GM19395 (cell line): ENCODE measurements around the gene RET.

Experiments used
- ATAC-seq: cut with Tn5 transposase; IDR thresholded peaks from one replicate; pipeline ENCODE4 v1.9.1; 2021; ENCODE audit warnings: mild to moderate bottlenecking, moderate library complexity; ENCODE audit not compliant: unreplicated experiment

RET gene

DNA sequence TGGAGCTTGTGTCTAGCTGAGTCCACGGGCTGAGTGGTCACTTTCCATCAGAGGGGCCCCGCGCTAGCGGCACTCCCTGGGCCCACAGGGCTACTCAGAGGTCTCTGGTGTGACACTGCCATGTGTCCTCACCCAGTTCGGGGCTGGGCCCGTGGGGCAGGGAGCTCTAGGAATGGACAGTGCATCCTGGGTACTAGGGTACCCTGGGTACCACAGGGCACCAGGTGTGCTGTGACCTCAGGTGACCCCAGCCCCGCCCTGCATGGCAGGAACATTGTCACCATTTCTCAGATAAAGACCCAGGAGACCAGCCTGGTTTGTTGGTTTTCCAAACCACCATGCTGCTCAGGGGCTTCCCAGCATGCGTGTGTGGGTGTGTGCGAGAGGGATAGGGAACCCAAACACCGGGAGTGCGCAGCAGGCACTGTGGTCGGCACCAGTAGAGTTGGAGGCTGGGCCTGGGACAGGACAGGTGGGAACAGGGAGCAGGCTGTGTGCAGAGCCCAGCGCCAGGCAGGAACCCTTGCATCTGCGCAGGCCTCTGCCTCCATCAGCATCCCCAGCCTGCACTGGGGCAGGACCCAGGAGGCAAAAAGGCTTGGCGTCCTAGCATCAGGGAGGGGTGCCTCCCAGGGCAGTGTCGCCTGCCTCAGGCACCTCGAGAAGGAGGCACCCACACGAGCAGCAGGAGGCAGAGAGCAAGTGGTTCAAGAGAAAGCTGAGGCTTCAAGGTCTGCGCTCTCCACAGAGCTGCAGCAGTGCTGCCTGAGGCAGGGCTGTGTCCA lies 42.0 kb downstream of the RET start:
- no peak for ATAC-seq

DNA sequence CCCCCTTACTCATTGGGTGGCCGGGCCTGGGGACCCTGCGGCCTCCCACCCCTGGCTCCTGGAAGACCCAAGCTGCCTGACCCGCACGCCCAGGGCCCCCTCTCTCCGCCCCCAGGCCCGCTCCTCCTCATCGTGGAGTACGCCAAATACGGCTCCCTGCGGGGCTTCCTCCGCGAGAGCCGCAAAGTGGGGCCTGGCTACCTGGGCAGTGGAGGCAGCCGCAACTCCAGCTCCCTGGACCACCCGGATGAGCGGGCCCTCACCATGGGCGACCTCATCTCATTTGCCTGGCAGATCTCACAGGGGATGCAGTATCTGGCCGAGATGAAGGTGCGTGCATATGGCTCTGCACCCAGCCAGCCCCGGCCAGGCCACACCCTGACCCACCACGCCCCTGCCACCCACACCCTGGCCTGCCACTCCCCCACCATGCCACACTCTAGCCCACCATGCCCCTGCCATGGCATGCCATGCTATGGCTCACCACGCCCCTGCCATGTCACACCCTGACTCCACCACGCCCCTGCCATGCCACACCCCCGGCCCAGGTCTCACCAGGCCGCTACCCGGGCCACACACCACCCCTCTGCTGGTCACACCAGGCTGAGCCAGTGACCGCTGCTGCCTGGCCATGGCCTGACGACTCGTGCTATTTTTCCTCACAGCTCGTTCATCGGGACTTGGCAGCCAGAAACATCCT lies 42.7 kb downstream of the RET start:
- ATAC-seq = no peak

DNA sequence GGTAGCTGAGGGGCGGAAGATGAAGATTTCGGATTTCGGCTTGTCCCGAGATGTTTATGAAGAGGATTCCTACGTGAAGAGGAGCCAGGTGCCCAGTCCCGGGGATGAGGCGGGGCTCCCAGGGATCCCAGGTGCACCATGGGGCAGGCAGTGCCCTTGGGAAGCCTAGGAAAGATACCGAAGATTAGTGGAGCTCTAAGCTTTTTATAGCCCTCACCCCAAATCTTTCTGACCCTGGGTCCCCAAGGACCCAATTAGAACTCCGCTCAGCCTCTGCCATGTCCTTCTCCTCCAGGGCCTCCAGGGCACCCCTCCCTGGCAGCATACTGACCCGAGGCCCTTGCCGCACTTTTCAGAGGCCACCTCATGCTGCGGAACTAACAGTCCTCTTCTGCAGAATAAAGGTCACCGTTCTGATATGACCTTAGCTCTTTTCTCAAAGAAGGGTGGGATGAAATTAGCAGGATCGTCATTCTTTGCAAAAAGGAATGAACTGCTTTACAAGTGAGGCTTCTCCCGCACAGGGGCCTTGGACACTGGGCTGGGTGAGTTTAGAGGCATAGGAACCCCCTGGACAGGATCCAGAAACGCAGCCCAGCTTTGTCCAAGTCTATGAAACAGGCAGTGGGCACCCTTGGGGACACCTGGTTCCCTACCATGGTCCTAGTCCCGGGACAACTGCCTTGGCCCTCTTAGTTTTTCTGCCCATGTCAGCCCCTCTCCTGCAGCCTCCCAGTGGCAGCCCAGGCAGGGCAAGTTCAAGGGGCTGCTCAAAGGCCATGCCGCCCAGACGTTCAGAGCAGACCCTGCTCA lies 43.5 kb downstream of the RET start:
- ATAC-seq = no peak

DNA sequence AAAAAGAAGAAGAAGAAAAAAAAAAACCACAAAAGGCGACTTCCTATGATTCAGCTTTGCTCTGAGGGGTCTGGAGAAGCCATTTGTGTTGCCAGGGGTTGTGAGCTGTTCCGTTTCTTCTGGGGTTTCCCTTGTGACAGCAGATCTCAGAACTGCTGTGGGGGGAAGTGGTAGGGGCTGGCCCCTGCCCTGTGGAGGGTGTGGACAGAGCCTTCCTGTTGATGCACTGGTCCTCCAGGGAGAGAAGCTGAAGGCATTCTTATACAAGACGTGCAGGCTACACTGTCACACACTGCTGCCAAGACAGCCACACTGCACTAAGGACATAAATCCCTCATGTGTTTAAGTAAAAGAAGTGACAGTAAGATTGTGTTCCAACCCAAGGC lies 44.1 kb downstream of the RET start:
- ATAC-seq = peak; percentile 89

DNA sequence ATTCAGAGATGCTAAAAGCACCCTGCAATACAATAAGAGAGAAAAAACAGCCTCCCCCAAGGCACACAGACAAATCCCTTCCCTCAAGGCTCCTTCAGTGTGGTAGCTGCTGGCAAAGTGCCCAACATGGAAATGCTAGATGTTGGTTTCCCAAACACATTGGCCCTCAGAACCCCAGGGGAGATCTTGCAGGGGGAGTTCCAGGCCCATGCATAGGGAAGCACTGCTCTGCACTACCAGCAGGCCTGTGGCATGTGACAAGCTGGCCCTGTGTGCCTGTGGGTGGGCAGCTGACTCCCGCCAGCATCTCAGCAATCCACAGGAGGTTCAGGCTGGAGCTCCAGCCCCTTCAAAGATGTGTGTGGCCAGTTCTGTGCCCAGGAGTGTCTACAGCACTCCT lies 44.6 kb downstream of the RET start:
- peak; percentile 3 for ATAC-seq

DNA sequence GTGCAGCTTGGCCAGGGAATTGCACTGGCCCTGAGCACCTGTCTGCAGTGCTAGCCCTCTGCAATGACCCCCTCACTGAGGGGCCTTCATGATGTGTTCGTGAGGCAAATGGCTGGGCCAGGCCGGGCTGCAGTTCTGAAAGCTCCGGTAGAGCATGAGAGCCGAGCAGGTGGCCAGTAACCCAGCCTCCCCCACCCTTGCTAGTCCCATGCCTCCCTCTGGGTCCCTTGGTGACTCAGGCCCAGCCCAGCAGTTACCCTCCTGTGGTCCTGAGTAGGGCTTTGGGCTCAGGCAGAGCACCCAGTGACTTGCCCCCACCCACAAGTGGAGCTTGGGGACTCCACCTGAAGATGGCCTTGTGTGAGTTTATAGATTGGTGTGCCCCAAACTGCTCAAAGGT lies 45.2 kb downstream of the RET start:
- ATAC-seq = no peak

DNA sequence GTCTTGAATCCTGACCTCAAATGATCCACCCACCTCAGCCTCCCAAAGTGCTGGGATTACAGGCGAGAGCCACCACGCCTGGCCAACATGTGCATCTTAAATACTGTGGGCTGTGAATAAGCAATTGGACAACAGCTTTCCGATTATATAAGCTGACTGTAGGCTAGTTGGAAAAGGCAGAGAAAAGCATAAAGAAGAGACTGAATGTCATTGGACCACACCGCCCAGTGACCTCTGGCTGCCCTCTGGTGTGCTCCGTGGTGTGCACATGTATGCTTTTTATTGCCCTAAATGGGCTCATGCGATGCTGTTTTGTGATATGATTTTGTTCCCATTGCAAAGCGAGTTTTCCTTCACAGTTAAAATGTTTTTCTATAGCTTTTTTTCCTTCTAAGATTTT lies 46.0 kb downstream of the RET start:
- ATAC-seq = no peak

DNA sequence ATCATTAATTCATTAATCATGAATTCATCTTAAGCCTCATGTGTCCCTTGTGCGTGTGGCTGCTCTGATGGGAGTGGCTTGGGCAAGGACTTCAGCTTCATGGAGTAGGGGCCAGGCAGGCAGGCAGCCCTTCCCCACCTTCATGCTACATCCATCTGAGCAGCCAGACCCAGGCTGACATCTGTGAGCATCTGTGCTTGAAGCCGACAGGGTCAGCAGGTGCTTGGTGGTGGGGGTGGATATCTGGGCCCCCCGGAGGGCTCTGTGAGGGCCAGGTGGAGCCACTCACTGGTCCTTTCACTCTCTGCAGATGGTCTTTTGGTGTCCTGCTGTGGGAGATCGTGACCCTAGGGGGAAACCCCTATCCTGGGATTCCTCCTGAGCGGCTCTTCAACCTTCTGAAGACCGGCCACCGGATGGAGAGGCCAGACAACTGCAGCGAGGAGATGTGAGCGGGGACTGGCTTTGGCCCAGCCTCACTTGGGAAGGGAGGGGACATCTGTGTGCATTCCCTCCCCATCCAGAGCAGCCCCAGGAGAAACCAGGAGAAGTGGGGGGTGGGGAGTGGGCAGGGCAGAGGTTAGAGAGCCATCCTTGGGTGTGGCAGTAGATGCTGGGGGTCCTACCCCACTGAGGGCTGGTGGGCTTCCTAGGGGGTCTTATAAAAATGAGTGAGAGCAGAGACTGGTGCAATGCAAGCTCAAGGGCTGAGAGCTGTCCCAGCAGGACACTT lies 46.7 kb downstream of the RET start:
- no peak for ATAC-seq

DNA sequence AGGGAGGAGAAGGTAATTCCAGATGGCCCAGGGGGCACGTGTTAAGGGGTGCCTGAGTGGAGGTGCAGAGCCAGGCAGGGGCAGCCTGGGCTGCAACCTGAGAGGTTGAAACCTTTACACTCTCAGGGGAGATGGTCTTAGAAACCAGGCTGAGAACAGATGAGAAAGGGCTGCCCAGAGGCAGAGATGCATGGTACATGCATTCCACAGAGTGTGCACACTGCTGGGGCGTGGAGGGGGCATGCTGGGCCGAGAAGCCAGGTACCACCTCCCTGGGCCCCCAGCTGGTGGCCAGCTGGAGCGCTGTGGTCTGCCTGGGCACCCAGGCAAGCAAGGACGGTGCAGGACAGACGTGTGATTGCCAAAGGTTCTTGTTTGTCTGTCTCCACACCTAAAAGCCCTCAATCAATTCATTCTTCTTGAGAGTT lies 47.2 kb downstream of the RET start:
- no peak for ATAC-seq

DNA sequence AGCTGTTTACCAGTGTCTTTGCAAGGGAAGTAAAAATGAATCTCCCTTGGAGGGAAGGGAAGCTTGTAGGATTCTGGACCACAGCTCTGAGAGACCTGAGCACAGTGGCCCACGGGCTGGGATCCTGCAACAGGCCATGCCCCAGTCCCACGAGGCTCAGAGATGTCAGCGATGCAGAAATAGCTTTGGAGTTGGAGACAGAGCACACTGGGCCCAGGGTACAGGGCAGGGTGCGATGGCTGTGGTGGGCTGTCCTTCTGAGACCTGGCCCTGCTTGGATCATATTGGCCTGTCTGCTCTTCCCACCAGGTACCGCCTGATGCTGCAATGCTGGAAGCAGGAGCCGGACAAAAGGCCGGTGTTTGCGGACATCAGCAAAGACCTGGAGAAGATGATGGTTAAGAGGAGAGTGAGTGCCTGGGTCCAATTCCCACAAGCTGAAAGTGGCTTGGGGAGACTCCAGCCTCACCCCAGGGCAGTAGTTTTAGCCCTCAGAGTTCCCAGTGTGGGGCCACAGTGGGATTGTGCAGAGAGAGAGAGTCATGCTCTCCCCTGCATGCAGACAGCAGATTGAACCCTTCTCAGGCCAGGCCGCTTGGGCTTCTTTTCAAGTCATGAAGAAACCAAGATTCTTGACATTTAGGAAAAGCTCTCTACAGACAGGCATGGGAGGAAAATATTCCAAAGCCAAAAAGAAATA lies 47.9 kb downstream of the RET start:
- ATAC-seq = no peak

DNA sequence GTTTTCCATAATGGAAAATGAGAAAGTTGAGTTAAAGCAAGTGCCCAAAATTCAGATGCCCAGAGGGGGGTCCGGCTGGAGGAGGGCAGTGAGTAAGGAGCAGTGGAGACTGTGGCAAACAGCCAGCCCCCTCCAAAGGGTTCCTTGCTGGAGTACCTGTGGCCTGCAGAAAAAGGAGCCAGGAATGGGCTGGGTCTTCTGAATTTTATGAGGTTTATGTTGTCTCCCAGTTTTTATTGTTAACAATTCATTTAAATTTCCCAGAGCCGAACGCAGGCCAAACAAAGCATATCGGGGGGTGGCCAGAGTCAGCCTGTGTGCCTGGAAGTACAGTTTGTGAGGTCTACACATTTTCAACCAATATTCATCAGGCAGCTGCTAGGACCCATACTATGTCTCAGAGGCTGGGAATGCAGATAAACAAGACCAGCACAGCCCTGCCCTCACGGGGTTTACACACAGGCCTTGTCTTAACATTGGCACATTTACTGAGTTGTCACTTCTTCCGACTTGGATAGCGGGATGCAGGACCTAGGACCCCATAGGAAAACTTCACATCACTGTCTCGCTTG lies 48.5 kb downstream of the RET start:
- ATAC-seq = no peak

DNA sequence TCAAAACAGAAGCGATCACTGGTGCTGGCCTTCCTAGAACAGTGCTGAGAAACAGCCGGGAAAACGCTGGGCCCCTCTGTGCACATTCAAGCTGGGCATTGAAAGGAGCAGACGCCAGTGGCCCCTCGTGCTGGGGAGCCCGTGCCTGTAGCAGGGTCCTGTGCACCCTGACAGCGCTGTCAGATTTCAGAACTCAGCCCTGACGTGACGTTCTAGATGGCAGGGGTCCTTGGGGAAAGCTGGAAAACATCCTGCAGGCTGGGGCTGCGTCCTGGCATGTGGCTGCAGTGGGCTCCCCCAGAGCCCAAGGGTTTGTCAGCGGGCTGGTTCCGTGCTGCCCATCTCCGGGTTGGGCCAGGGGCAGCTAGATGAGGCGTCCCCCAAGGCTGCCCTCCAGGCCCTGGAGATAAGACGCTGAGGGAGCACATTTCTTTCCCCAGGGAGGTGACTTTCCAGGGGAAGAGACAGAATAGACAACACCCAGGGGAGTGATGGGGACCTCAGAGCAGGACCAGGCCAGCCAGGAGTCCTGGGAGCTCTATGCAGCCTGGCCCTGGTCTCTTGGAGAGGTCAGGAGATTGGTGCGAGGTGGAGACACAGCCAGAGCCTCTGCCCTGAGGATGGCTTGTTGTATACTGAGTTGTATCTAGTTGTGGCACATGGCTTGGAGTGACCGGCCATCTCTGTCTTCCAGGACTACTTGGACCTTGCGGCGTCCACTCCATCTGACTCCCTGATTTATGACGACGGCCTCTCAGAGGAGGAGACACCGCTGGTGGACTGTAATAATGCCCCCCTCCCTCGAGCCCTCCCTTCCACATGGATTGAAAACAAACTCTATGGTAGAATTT lies 49.2 kb downstream of the RET start:
- ATAC-seq = no peak

DNA sequence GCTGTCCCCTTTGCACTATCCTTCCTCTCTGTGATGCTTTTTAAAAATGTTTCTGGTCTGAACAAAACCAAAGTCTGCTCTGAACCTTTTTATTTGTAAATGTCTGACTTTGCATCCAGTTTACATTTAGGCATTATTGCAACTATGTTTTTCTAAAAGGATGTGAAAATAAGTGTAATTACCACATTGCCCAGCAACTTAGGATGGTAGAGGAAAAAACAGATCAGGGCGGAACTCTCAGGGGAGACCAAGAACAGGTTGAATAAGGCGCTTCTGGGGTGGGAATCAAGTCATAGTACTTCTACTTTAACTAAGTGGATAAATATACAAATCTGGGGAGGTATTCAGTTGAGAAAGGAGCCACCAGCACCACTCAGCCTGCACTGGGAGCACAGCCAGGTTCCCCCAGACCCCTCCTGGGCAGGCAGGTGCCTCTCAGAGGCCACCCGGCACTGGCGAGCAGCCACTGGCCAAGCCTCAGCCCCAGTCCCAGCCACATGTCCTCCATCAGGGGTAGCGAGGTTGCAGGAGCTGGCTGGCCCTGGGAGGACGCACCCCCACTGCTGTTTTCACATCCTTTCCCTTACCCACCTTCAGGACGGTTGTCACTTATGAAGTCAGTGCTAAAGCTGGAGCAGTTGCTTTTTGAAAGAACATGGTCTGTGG lies 50.0 kb downstream of the RET start:
- no peak for ATAC-seq

DNA sequence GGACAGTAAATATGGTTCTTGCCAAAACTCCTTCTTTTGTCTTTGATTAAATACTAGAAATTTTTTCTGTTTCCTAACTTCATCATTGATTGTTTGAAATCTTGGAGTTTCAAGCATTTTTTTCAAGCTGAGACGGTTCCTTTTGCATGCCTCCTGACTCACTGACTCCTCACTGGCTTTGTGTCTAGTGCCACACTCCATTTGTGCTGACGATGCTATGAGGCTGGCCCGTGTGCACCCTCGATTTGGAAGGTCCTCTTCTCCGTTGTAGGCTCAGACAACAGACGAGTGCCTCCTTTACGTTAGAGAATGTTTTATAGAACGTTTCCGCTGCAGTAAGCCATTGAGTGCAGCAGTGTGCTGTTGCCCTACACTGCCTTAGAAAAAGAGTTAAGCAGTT lies 50.6 kb downstream of the RET start:
- no peak for ATAC-seq

DNA sequence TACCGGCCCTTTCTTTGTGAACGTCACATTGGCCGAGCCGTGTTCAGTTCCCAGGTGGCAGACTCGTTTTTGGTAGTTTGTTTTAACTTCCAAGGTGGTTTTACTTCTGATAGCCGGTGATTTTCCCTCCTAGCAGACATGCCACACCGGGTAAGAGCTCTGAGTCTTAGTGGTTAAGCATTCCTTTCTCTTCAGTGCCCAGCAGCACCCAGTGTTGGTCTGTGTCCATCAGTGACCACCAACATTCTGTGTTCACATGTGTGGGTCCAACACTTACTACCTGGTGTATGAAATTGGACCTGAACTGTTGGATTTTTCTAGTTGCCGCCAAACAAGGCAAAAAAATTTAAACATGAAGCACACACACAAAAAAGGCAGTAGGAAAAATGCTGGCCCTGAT lies 51.5 kb downstream of the RET start:
- no peak for ATAC-seq

DNA sequence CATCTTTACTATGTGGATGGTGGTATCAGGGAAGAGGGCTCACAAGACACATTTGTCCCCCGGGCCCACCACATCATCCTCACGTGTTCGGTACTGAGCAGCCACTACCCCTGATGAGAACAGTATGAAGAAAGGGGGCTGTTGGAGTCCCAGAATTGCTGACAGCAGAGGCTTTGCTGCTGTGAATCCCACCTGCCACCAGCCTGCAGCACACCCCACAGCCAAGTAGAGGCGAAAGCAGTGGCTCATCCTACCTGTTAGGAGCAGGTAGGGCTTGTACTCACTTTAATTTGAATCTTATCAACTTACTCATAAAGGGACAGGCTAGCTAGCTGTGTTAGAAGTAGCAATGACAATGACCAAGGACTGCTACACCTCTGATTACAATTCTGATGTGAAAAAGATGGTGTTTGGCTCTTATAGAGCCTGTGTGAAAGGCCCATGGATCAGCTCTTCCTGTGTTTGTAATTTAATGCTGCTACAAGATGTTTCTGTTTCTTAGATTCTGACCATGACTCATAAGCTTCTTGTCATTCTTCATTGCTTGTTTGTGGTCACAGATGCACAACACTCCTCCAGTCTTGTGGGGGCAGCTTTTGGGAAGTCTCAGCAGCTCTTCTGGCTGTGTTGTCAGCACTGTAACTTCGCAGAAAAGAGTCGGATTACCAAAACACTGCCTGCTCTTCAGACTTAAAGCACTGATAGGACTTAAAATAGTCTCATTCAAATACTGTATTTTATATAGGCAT lies 52.3 kb downstream of the RET start:
- peak; percentile 81 for ATAC-seq

DNA sequence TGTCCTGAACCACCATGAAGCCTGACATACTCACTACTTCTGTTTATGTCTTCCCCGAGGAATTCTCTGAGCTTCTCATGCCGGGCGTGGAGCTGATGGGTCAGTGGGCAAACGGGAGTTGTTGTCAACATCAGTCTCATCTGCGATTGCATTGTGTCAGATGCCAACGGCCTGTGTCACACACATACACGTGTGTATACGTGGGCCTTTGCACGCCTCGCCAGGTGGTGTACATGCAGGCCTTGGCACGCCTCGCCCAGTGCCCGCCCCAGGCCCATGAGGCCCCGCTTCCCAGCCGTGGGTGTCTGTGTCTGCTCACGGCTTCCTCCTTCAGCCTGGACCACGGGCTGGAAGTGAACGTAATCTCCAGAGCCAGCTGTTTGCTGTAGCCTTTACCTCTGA lies 53.9 kb downstream of the RET start:
- no peak for ATAC-seq

DNA sequence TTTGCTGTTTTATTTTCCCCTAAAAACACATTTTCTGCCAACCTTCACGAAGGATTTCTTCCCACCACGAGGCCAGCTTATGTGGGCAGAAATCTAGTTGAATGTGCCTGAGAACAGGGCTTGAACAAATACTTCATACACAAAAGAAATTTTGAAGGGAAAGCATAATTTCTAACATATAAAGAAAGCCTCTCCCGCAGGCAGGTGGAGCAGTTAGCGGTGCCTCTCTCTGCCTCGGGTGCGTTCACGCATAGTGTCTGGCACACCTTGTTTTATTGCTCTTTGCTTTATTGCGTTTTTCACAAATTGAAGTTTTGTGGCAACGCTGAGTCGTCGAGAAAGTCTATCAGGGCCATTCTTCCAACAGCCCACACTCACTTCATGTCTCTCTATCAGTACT lies 54.4 kb downstream of the RET start:
- no peak for ATAC-seq
